Memory B cell (primary cell): ENCODE data around the gene ZFHX3.
A peak's percentile ranks its signal among the peaks of the same experiment; 100 is the strongest.

Source experiments
- ATAC-seq: fragments of 150-1000 bp; cut with Tn5 transposase; 2 replicates; pipeline ENCODE4 v1.10.0; 2021; ENCODE audit warnings: low read depth, mild to moderate bottlenecking, moderate library complexity
- DNase-seq, 2 donors: peaks; one replicate each; pipeline ENCODE4 v3.0.0; 2022; ENCODE audit warnings: low spot score in 2 of 2
- H3K27ac Mint-ChIP-seq: one replicate; pipeline ENCODE4 v1.8.0; 2022; ENCODE audit warnings: mild to moderate bottlenecking, moderate library complexity, mixed read lengths
- H3K27me3 Mint-ChIP-seq: one replicate; pipeline ENCODE4 v1.8.0; 2022; ENCODE audit warnings: mixed read lengths
- H3K36me3 Mint-ChIP-seq: one replicate; pipeline ENCODE4 v1.8.0; 2022; ENCODE audit warnings: mild to moderate bottlenecking, mixed read lengths
- H3K4me1 Mint-ChIP-seq: one replicate; pipeline ENCODE4 v1.8.0; 2022; ENCODE audit warnings: mixed read lengths
- H3K4me3 Mint-ChIP-seq: one replicate; pipeline ENCODE4 v1.8.0; 2022; ENCODE audit warnings: mild to moderate bottlenecking, moderate library complexity, mixed read lengths
- H3K9me3 Mint-ChIP-seq: one replicate; pipeline ENCODE4 v1.8.0; 2022; ENCODE audit warnings: mixed read lengths

Gene ZFHX3

DNA sequence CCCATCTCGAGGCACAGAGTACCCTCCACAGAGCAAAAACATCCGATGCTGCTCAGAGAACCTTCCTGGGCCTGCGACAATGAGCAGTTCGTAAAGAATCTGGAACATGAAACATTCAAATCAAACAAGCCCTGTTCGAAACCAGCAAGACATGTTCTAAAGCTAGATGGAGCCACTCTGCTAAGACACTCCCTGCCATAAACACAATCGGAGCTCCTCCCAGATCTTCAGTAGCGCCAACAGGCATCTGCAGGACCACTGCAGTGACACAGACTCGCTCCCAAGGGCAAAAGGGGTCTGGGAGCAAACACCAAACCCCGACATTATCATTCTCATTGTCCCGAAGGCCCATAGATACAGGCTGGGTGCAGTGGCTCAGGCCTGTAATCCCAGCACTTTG is 108.7 kb downstream of the ZFHX3 start:
- ATAC-seq = no peak
- H3K4me1 Mint-ChIP-seq = no peaks in the 10 kb centered on the region
- DNase-seq = no peak
- H3K4me3 Mint-ChIP-seq = no peak overlapping the region
- H3K36me3 Mint-ChIP-seq = peaks cover 13% of the 10 kb centered on the region
- no peak overlapping the region for H3K27ac Mint-ChIP-seq
- H3K27me3 Mint-ChIP-seq = no peaks in the 10 kb centered on the region
- H3K9me3 Mint-ChIP-seq = peaks cover 2% of the 10 kb centered on the region

DNA sequence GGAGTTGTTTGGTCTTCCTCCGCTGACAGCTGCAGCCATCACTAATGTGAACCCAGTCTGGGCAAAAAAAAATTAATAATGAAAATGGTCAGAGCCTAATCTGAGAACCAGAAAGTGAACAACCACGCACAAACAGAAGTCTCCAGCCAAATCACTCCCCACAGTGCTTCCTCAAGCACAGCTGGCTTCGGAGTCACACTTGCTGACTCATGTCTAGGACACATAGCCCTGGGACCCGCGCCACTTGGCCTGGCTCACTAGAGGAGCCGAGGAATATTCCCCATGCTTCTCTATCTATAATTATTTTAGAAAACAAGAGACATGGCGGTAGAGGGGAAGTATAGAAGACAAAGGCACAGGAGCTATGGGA is 109.1 kb downstream of the ZFHX3 start:
- no peaks in the 10 kb centered on the region for H3K4me1 Mint-ChIP-seq
- no peak for ATAC-seq
- H3K4me3 Mint-ChIP-seq = no peak overlapping the region
- peaks cover 2% of the 10 kb centered on the region for H3K9me3 Mint-ChIP-seq
- H3K36me3 Mint-ChIP-seq = peaks cover 13% of the 10 kb centered on the region
- H3K27me3 Mint-ChIP-seq = no peaks in the 10 kb centered on the region
- H3K27ac Mint-ChIP-seq = no peak overlapping the region
- DNase-seq = no peak

DNA sequence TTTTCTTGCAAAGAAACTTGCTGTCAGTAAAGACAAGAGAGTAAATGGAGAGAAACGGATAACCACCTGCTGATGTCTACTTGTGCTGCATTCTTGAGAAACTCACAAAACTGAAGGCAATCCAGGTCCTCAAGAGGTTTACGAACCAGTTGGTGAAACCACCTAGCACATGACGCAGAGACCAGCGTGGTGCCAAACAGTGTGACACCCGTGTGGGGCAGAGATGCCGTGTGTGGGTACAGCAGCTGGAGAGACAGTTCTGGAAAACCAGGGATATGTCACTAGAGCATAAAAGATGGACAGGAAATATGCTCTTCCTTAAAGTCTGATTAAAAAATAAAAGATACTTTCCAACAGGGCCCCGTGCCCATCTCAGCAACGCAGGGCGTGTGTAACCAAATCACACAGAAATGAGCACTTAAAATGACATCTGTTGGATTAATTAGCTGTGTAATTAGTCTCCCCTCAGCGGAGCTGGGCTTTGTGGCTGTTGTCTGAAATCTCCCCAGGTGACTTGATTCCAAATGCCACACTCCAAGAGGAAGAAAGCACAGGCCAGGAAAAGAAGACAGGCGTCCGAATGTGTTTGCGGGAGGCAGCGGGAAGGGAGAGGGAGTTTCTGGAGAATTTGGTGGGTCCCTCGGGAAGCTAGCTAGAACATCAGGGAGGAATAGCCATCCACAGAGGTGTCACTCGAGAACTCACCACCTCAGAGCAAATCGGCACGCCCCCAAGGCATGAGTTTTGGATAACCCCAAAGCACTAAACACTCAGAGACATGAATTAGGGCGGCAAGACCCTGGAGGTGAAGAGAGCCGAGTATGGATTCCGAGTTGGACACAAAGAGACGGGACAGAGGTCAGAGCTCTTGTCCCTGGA is 109.8 kb downstream of the ZFHX3 start:
- Mint-ChIP-seq H3K4me1 (peaks cover 2% of the 10 kb centered on the region), H3K27ac (no peak overlapping the region), H3K36me3 (peaks cover 13% of the 10 kb centered on the region), H3K9me3 (peaks cover 2% of the 10 kb centered on the region), H3K4me3 (no peak overlapping the region), H3K27me3 (no peaks in the 10 kb centered on the region)
- no peak for ATAC-seq
- no peak for DNase-seq

DNA sequence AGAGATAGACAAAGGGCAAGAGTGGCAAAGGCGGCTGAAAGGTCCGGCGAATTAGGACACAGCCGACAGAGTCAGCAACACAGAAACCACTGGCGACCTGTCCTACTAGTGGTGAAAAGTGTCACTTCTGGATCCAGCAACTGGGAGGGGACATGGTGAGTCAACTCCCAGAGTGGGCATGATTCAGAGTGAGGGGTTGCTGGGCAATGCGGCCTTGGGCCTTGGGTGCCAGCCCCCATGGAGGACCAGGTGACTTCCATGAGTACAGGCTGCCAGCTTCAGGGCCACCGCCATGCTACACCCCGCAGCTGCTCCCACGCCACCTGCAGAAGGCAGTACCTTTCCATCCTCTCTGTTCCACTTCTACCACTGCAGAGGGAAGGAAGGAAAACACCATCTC is 110.6 kb downstream of the ZFHX3 start:
- no peak overlapping the region for H3K4me3 Mint-ChIP-seq
- peaks cover 13% of the 10 kb centered on the region for H3K36me3 Mint-ChIP-seq
- peaks cover 2% of the 10 kb centered on the region for H3K4me1 Mint-ChIP-seq
- DNase-seq (no peak), ATAC-seq (no peak)
- no peak overlapping the region for H3K27ac Mint-ChIP-seq
- H3K9me3 Mint-ChIP-seq = peaks cover 2% of the 10 kb centered on the region
- H3K27me3 Mint-ChIP-seq = no peaks in the 10 kb centered on the region

DNA sequence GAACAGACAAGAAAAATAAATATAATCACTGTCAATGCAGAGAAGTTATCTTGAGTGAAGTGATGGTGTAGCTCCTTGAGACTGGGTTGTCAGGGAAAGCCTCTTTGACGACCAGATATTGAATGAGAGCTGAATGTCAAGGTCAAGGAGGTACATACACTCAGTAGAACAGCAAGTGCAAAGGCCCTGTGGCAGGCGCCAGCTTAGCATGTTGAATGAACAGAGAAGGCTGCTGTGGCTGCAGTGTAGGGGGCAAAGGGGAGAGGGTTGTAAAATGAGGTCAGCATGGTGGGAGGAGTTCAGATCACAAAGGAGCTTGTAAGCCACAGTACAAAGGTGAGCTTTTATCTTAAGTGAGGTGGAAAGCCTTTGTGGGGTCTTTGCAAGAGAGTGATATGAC is 111.5 kb downstream of the ZFHX3 start:
- Mint-ChIP-seq H3K4me3 (no peak overlapping the region), H3K27ac (no peak overlapping the region), H3K9me3 (peaks cover 2% of the 10 kb centered on the region), H3K36me3 (peaks cover 13% of the 10 kb centered on the region), H3K27me3 (no peaks in the 10 kb centered on the region), H3K4me1 (peaks cover 9% of the 10 kb centered on the region)
- ATAC-seq (no peak), DNase-seq (no peak)

DNA sequence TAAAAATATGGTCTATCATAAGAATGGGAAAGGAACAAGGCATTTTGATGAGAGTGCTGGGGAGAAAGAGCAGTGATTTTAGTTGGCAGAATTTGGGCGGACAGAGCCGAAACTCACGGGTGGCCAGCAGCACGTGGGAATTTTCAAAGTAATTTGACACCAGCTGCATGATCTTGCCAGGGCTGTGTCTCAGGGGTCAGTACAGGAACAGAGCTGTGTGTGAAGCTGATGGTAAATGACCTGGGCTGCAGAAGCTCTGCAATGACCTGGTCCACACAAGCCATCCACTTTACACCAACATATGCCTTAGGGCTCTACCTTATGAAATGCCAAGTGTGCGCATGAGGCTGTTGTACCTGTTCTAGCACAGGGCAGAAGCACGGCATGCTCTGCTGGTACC is 112.0 kb downstream of the ZFHX3 start:
- Mint-ChIP-seq H3K27me3 (no peaks in the 10 kb centered on the region), H3K36me3 (peaks cover 13% of the 10 kb centered on the region), H3K27ac (no peak overlapping the region), H3K9me3 (peaks cover 2% of the 10 kb centered on the region), H3K4me1 (peaks cover 14% of the 10 kb centered on the region), H3K4me3 (no peak overlapping the region)
- ATAC-seq (no peak), DNase-seq (no peak)

DNA sequence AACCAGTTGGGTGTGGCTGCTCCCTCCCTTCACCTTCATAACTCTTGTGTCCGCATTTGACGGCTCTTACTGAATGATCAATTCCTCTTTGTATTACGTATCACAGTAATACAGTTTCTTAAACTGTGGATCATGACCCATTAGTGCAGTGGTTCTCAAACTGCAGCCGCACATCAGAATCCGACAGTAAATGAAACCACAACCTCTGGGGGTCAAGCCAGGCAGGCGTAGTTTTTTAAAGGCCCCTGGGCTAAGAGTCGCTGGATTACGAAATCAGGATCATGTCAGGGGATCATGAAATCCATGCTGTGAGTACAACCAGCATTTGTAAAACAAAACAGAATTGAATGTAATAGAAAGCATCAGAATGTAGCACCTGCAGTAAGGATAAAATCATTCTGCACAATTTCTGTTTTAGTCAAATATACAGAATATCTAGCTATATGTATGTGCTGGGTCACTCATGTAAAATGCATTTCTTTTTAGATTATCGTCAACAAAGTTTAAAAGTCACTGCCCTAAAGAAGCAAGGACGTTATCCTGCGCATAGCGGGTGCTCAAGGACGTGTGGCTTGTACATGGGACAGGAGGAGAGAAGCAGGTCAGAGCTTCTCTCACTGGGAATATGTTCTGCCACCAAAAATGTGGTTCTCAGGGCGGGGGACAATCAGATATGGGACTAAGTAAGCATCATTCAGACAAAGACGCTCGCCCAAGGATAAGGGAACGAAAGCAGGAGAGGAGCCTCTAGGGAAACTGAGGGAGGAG is 113.1 kb downstream of the ZFHX3 start:
- ATAC-seq (no peak), DNase-seq (no peak)
- Mint-ChIP-seq H3K27ac (no peak overlapping the region), H3K27me3 (no peaks in the 10 kb centered on the region), H3K36me3 (peaks cover 13% of the 10 kb centered on the region), H3K4me1 (peaks cover 17% of the 10 kb centered on the region), H3K4me3 (no peak overlapping the region), H3K9me3 (peaks cover 2% of the 10 kb centered on the region)

DNA sequence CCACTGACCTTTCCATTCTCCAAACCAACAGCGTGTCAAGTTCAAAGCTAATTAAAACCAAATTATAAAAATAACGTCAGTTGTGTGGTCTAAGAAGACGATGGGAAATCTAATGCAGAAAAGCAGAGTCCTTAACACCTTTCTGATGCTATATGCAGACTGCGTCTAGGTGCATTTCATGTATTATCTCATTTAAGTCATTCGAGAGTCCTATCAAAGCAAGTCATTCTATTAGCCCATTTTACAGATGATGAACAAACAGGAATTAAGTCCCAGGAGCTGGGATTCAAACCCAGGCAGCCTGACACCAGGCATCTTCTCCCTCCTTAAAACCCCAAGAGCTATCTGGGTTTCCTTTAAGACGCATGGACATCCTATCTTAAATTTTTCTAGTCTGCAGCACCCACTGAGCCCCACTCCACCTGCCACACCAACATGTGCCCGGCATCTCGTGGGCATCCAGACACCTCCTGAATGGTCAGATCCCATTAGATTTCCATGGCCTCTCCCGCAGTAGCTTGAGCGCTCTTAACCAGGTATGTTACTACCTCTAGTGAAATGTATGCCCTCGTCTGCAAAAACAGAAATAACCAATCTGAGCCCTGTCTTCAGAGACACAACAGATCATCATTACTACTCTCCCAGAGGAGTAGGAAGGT is 115.1 kb downstream of the ZFHX3 start:
- Mint-ChIP-seq H3K9me3 (peaks cover 2% of the 10 kb centered on the region), H3K27ac (peak overlapping the region; percentile 84), H3K27me3 (no peaks in the 10 kb centered on the region), H3K36me3 (peaks cover 11% of the 10 kb centered on the region), H3K4me3 (no peak overlapping the region), H3K4me1 (peaks cover 17% of the 10 kb centered on the region)
- ATAC-seq (no peak), DNase-seq (no peak)

DNA sequence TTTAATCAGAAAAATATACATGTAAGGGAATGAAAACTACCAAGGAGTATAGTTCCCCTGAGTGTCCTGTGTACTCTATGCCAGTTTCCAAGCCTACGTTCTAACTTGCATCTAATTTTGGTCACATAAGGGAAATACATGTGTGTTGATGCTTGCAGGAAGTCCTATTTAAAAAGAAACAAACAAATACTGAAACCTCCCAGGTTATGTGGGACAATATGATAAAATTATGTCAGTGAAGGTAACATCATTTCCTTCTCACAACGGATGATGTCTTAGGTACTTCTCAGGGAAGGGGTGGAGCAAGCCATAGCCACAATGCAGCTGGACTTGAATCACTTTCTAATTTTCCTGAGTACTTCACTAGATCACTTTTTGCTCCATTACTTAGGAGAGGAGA is 115.9 kb downstream of the ZFHX3 start:
- no peaks in the 10 kb centered on the region for H3K27me3 Mint-ChIP-seq
- peak overlapping the region; percentile 6 for H3K4me3 Mint-ChIP-seq
- peak overlapping the region; percentile 84 for H3K27ac Mint-ChIP-seq
- H3K4me1 Mint-ChIP-seq = peaks cover 17% of the 10 kb centered on the region
- H3K36me3 Mint-ChIP-seq = peaks cover 8% of the 10 kb centered on the region
- ATAC-seq (peak; percentile 60), DNase-seq (no peak)
- peaks cover 2% of the 10 kb centered on the region for H3K9me3 Mint-ChIP-seq

DNA sequence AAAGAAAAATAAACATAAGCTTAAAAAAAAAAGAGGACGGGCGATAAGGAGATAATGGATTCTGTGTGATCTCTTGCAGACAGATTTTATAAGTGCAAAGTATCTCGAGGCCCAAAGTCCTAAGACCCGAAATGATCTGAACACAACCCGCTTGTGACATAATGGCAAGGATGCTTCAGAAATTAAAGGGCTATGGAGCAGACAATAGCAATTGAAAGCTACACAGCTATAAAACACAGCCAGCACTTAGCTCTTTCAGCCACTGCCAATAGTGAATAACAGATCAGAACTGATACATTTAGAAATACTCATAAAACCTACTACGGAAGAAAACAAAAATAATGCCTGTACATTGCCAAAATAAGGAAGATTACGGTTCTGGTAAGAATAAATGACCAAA is 117.5 kb downstream of the ZFHX3 start:
- DNase-seq (no peak), ATAC-seq (no peak)
- Mint-ChIP-seq H3K4me3 (no peak overlapping the region), H3K4me1 (peaks cover 17% of the 10 kb centered on the region), H3K9me3 (no peaks in the 10 kb centered on the region), H3K36me3 (no peaks in the 10 kb centered on the region), H3K27ac (no peak overlapping the region), H3K27me3 (no peaks in the 10 kb centered on the region)

DNA sequence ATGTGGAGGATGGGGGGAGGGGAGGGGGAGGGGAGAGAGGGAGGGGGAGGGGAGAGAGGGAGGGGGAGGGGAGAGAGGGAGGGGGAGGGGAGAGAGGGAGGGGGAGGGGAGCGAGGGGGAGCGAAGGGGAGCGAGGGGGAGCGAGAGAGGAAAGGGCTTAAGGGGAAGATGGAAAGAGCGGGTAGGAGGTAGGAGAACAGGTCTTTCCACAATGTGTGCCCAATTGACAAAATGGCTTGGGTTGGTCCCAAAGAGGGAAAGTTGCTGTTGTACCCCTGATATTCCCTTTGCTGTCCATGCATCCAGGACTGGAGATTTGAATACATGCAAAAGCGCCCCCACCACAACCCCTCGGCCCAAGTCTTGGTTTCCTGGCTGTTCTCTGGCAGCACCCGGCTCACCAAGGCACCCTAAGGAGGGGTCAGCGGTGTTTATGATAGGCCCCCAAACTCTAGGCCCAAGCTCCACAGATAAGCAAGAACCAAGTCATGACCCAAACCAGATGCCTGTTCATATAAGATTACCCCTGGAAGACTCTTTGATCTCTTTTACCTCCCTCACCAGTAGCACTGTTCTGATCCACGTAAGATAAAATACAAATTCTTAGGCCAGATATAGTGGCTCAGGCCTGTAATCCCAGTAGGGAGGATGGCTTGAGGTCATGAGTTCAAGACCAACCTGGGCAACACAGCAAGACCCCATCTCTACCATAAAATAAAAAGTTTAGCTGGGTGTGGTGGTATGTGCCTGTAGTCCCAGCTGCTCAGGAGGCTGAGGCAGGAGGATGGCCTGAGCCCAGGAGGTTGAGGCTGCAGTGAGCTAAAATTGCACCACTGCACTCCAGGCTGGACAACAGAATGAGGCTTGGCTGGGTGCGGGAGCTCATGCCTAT is 119.6 kb downstream of the ZFHX3 start:
- Mint-ChIP-seq H3K36me3 (no peaks in the 10 kb centered on the region), H3K27ac (no peak overlapping the region), H3K9me3 (no peaks in the 10 kb centered on the region), H3K4me1 (peaks cover 16% of the 10 kb centered on the region), H3K4me3 (no peak overlapping the region), H3K27me3 (no peaks in the 10 kb centered on the region)
- DNase-seq = no peak
- no peak for ATAC-seq

DNA sequence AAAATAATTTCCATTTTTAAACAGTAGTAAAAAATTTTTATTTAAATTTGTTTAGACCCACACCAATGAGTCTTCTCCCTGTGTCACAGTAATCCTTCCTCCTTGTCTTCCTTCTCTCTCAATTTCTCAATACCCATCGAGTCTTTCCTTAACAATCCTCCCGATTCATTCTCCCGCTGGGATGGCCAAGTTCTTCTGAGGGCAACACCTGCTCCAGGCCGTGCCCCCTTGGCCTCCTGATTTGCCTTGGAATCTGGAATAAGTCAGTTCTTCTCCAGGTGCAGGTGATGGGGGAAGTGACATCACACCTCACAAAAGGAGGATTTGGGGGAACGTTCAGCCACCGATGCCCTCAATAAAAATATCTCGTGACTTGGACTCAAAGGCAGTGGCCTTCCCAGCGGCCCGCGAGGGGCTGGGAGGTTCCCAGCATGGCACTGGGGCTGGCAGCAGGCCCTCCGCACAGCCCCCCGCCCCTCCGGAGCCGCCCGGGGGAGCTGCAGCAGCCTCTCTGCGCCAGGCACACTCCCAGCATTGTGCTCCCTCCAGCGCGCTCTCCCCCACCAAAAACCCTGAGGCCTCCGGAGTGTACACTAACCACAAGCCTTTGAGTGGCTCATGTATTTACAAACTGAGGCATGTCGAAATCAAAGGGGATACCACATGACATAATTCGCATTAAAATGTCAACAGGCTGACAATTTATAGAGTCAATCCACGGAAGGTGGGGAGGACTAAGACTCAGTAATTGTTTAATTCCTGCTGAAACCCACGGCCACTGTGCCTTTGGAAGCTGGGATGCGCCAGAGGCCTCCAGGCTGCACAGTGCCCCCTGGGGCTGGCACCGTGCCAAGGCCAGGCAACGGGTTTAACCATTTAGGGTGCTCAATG is 120.5 kb downstream of the ZFHX3 start:
- Mint-ChIP-seq H3K4me1 (peaks cover 15% of the 10 kb centered on the region), H3K27ac (no peak overlapping the region), H3K9me3 (no peaks in the 10 kb centered on the region), H3K36me3 (no peaks in the 10 kb centered on the region), H3K27me3 (no peaks in the 10 kb centered on the region), H3K4me3 (no peak overlapping the region)
- no peak for DNase-seq
- no peak for ATAC-seq
